HG02938 (cell line): ENCODE results near the gene TMEM179B.
"Not testable (repeated sequence)": the region's sequence is repeated elsewhere in the genome, so short reads cannot be mapped to it uniquely, and the experiment has no call there.

ENCODE experiments used
- ATAC-seq: cut with Tn5 transposase; IDR thresholded peaks from one replicate; pipeline ENCODE4 v1.9.1; 2021; ENCODE audit warnings: mild to moderate bottlenecking, moderate library complexity; ENCODE audit not compliant: unreplicated experiment

The TMEM179B gene

GRCh38 chr11:62788991-62789390 lies 1.8 kb downstream of the TMEM179B start:
- ATAC-seq, result no peak

GRCh38 chr11:62789576-62789975 lies 2.4 kb downstream of the TMEM179B start:
- no peak for ATAC-seq

- peak; percentile 42 for ATAC-seq
Measured at GRCh38 chr11:62791501-62792201, 4.4 kb downstream of the TMEM179B start, which contains the start of gene TMEM223. TSS of gene TMEM223 (minus strand) at chr11:62792006. CDS start at chr11:62791994, 12 bp downstream.

DNA sequence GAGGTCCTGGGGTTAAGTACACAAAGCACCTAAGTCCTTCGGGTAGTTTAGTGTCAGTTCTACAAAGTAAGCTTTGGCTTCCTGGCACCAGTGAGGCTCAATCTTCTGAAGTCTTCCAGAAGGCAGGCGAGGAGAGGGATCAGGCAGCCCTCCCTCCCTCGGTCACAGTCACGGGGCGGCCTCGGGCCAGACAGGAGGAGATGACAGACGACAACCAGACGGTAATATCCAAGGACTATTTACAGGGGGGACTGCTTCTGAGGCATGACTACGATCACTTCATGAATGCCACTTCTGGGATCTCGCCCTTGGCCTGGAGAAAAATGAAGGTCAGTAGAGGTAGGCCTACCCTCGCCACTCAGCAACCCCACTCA lies 5.0 kb downstream of the TMEM179B start:
- ATAC-seq, result no peak

DNA sequence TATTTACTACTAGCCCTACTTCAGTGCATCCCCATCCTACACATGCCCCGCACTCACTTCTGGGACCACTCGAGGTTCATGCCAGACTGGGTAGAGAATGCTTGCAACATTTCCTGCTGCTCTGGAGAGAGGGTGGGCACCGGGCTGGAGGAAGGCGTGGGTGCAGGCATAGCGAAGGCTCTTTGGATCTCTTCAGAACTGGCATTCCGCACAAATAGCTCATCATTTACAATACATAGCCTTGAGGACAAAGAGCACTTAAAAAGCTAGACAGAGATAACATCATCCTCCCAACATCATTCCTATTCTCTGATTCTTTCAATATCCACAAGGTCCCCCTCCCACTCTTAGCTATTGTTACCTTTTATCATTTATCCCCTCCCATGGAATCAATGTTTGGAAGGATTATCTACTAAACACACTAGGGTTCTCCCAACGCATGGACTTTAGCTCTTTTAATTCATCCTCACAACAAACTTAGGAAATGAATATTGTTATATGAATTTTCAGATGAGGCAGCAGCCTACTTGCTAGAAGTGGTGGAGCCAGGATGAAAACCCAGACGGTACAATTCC lies 7.1 kb downstream of the TMEM179B start:
- no peak for ATAC-seq

DNA sequence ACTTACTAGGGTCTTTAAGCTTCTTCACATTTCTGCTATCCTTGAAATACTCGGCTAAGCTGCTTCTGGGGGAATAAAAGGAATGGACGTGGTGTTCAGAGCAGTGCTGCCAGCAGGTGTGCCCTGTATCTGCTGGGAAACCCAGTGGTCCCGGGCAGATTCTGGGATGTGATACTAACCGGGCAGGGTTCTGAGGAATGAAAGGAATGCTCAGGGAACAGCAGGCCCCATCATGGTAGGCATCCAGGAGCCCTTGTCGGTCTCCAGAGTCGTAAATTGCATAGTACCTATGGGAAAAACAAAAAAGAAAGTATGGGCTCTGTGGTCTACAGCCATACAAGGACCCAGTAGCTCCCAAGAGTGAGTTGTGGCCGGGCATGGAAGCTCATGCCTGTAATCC lies 9.1 kb downstream of the TMEM179B start:
- no peak for ATAC-seq

- ATAC-seq, result no peak
Measured at GRCh38 chr11:62799486-62799885, 12.3 kb downstream of the TMEM179B start.

GRCh38 chr11:62801071-62801470 lies 13.9 kb downstream of the TMEM179B start:
- ATAC-seq, result no peak

DNA sequence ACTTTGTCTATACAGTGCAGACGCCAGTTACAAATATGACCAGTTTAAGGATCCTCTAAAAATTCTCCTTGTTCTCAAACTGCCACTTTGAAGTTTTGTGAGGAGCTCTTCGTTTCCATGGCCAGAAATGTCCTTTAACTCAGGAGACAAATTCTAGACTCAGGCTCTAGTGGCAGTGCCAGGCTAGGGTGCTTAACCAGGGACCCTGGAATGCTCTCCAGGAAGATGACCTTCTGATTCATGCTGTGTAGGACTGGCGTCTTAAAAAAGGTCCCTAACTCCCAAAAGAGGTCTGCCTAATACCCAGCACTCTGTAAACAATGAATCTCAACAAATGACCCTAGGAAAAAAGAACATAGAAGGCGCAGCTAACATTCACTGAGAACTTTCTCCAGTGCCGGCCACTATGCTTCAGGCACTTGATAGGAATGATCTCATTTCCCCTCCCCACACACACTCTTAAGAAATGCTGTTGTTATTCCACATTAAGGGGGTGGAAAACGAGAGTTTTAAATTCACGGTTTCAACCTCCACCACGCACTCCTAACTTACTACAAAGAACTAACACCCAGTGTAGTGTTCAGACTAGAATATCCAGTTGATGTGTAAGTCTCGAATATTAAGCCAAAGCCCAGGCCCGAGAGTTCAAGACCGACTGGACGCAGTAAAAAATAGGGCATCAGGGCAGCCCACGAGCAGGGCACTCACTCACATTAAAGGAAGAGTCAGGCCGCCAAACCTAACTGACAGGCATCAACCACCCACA lies 17.3 kb downstream of the TMEM179B start:
- no peak for ATAC-seq

DNA sequence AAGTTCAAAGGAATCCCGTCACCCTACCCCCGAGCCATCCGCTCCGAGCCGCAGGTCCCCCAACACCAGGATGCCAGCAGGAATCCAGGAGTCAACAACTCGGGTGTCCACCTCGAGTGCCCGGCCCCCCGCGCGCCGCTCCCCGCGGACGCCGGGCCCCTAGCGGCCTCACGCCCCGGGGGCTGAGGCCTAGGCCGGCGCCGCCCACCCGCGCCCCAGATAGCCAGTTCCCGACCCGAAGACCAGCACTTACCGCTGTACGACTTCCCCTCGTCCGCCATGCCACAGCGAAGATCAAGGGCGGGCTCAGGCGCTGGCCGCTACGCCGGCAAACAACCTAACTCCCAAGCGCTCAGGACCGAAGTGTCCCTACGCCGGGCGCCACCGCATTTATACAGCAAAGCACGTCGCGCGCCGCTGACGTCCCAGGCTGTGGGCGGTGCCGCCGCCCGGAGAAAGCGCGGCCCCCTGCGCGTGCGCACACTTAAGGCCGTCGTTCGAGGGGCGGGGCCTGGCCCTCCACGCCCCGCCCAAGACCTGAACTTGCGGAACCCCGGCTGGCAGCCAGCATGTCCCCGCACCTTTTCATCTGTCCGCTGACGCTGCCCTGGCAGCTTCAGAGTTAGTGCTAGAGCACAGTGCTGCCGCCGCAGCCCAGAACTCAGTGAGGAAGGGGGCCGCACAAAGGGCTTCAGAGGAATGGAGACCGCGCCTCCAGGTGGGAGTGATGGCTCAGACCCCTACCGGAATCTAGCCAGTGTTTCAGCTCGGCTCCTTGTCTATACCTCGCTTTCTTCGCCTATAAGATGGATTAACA lies 18.1 kb downstream of the TMEM179B start, which contains the start of gene NXF1:
NXF1 (minus strand) TSS at position 365 of the 817 bp plus-strand sequence; CDS start at position 281, 84 bp downstream.
- peak; percentile 80 for ATAC-seq

DNA sequence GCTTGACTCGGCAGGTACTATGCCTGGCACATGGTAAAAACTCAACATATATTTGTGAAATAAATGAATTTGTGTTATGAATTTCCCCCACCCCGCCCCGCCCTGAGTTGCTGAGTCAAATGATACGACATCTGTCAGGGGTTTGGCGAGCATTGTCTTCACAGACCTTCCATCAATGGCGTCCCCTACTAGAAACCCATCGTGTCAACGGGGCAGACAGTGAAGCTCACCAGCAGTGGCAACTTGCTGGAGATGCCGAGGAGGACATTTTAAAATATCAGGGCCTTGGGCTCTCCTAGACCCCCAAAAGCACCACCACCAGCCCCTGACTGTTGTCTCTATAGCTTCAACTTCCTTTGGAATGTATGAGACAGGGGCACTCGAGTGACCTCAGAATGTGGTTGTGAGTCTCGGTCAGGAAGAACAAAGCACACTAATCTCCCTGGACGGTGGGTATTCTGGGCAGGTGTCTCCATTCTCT lies 18.8 kb downstream of the TMEM179B start:
- ATAC-seq, result no peak

DNA sequence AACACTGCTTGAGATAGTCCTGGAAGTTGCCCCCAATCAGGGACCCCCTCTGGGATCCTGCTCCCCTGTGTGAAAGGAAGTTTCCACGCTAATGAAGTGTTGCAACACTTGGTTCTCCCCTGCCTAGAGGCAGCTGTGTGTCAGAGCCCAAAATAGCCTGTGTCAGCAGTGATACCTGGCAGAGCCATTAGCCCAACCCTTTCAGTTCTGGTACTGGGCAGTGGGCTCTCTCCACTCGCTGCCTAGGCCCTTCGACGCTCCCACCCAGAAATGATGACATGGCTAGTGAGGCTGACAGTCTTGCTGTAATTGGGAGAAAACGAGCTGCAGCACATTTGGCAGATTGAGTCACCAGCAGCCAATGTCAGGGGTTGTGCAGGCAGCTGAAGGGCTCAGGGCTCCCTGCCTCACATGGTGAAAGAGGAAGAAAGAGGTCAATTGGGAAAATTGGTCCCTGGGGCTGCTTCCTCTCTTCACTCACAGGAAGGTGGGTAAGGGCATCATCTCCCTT lies 19.5 kb downstream of the TMEM179B start:
- no peak for ATAC-seq

DNA sequence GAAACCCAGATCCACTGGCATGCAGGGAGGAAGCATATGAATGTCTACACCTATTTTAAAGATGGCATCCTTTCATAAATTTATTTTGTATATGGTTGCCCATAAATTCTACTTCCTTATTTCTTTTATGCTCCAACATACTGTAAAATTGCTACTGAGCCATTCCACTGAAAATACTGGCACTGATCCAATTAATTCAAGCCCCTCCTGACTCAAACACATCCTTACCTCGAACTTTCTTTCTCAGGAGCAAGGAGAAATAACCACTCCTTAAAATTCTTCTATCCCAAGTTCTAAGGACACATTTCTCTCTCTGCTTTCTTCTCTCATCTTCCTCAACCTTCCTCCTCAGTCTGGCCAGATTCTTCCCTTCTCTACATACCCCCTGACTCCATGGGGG lies 23.5 kb downstream of the TMEM179B start:
- no peak for ATAC-seq

DNA sequence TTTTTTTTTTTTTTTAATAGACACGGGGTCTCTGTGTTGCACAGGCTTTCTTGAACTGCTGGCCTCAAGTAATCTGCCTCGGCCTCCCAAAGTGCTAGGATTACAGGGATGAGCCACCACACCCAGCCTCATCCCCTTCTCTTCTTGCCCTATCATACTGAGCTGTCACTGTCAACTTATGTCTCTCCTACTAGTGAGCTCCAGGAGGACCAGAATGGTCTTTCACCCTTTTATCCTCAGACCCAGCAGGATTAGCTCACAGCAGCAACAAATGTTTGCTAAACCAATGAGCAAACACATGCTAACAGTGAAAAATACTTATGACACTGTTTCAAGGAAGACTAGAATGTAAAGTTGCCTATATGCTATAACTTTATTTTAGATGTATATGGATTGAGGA lies 24.5 kb downstream of the TMEM179B start:
- ATAC-seq, result no peak

DNA sequence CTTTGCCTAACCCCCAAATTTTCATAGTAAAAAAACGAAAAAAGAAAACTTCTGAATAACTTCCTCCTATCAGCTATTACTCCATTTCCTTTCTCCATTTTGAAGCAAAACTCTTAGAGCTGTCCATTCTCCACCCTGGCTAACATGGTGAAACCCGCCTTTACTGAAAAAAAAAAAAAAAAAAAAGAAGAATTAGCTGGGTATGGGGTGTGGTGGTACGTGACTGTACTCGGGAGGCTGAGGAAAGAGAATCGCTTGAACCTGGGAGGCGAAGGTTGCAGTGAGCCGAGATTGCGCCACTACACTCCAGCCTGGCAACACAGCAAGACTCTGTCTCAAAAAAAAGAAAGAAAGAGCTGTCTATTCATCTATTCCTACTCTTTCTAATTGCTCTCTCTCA lies 29.4 kb downstream of the TMEM179B start:
- no peak for ATAC-seq

GRCh38 chr11:62817129-62817528 lies 29.9 kb downstream of the TMEM179B start:
- ATAC-seq, result no peak

- no peak for ATAC-seq
Measured at GRCh38 chr11:62823677-62824076, 36.5 kb downstream of the TMEM179B start.

GRCh38 chr11:62828130-62828529 lies 40.9 kb downstream of the TMEM179B start:
- not testable (repeated sequence) for ATAC-seq

- no peak for ATAC-seq
Measured at GRCh38 chr11:62830904-62831519, 43.8 kb downstream of the TMEM179B start.
